ENCODE measurements around the gene UMOD. TPM values are rescaled to one million over a fixed set of nuclear protein-coding genes. Genes with fewer than 3 reads are reported as not detected.

Gene UMOD
- polyA plus RNA-seq, 1 experiment, result not detected

DNA sequence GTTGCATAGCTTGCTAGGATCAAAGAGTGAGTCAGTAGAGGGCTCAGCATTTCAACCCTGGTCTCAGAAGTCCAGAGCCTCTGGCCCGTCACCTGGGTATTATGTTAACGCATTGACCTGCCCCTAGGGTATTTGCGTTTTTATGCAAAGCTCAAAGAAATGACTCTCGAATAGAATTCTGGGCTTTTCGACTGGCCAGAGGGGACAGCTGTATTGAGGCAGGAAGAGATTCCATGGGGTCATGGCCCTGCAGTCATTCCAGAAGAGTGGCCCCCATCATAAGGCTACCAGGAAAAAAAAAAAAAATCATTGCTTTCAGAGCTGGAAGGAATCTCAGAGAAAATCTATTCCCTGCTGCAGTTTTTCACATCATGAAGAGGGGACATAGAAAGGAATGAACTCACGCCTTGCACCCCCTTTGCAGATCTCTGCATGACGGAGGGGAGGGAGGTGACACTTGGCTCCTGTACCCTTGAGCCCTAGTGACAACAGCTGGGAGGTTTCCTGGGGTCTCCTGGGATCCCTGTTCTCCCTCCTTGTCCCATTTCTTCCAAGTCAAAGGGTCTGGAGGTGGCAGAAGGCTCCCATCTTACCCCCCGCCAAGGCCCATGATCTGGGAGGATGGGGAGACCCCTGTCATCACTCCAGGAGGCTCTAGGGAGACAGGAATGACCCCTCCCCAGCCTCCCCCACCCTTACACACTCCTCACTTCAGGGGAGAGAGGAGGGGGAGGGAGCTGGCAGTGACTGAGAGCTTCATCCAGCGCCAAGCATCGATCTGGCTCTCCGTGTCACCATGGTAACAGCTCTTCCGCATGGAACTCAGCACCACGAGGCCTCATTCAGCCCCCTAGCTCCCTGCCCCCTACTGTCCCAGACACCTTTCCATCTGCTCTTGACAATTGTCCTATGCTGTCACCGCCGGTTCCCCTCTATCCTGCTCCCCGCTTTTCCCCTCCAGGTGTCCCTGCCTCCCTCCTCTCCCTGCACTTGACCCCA lies 61.0 kb downstream of the UMOD start:
- CTCF ChIA-PET, result interaction anchor here (1.2 kb wide), 1 partner anchor 9 kb away, joined by 3 read pairs; no protein-coding TSS in a partner anchor
- DNase-seq (ENCODE audit: low read depth, low spot score), result no peak
- no peak overlapping the region for H3K4me3 ChIP-seq (ENCODE audit: low read depth, low read length)
- TF ChIP-seq, protein P1, sequence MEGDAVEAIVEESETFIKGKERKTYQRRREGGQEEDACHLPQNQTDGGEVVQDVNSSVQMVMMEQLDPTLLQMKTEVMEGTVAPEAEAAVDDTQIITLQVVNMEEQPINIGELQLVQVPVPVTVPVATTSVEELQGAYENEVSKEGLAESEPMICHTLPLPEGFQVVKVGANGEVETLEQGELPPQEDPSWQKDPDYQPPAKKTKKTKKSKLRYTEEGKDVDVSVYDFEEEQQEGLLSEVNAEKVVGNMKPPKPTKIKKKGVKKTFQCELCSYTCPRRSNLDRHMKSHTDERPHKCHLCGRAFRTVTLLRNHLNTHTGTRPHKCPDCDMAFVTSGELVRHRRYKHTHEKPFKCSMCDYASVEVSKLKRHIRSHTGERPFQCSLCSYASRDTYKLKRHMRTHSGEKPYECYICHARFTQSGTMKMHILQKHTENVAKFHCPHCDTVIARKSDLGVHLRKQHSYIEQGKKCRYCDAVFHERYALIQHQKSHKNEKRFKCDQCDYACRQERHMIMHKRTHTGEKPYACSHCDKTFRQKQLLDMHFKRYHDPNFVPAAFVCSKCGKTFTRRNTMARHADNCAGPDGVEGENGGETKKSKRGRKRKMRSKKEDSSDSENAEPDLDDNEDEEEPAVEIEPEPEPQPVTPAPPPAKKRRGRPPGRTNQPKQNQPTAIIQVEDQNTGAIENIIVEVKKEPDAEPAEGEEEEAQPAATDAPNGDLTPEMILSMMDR (IDR thresholded peaks at IDR 0.05; ENCODE audit: low read depth, low read length), result no peak
- H3K9me3 ChIP-seq (ENCODE audit: control insufficient read depth, insufficient read depth, low read length), result peaks cover 21% of the 10 kb centered on the region
- no peaks in the 10 kb centered on the region for H3K27me3 ChIP-seq (ENCODE audit: control insufficient read depth, insufficient read depth, low read length)
- no peak overlapping the region for H3K27ac ChIP-seq (ENCODE audit: low read depth, low read length)
- POLR2A ChIA-PET, result no interaction called here

DNA sequence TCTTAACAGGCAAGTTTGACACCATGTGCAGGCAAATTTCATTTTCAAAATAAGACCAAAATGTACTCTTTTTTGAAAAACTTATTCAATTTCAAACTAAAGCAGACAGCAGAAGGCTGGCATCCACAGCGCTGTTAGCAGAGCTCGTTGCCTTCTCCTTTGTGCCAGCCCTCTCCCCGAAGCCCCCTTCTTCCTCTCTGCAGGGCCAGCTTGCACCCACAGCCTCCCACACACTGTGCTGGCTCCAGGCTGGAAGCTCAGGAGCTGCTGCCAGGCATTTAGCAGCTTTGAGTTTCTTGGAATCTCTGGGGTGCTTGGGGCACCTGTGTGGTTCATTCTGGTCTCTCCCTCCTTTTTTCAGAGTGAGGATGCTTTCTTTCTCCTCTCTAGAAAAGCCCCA lies 62.9 kb downstream of the UMOD start:
- no peaks in the 10 kb centered on the region for H3K27me3 ChIP-seq (ENCODE audit: control insufficient read depth, insufficient read depth, low read length)
- CTCF ChIA-PET, result no interaction called here
- H3K9me3 ChIP-seq (ENCODE audit: control insufficient read depth, insufficient read depth, low read length), result peaks cover 21% of the 10 kb centered on the region
- POLR2A ChIA-PET, result no interaction called here
- H3K4me3 ChIP-seq (ENCODE audit: low read depth, low read length), result no peak overlapping the region
- TF ChIP-seq, protein P1 (IDR thresholded peaks at IDR 0.05; ENCODE audit: low read depth, low read length), result no peak
- DNase-seq (ENCODE audit: low read depth, low spot score), result no peak
- no peak overlapping the region for H3K27ac ChIP-seq (ENCODE audit: low read depth, low read length)

DNA sequence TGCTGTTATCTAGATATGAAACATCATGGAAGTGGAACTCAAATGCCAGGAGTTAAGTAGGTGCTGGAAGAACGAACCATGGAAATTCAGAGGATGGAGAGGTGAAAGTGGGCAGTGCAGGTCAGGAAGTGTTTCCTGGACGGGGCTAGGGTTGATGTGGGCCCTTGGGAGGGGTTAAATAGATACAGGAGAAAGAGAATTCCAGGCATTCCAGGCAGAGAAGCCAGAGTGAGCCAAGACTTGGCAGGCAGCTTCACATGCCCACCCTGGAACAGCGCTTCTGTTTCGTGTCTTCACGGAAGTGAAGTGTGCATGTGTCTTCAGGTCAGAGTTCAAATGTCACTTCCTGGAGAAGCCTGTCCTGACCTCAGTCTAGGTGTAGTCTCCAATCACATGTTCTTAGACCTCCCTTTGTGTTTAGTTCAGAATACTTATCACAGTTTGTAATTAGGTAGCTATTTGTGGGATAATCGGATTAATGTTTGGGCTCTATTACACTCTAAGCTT lies 66.5 kb downstream of the UMOD start:
- no peak overlapping the region for H3K4me3 ChIP-seq (ENCODE audit: low read depth, low read length)
- ChIA-PET POLR2A (no interaction called here), CTCF (no interaction called here)
- no peak for DNase-seq (ENCODE audit: low read depth, low spot score)
- TF ChIP-seq, protein P1 (IDR thresholded peaks at IDR 0.05; ENCODE audit: low read depth, low read length), result no peak
- no peaks in the 10 kb centered on the region for H3K27me3 ChIP-seq (ENCODE audit: control insufficient read depth, insufficient read depth, low read length)
- H3K27ac ChIP-seq (ENCODE audit: low read depth, low read length), result no peak overlapping the region
- H3K9me3 ChIP-seq (ENCODE audit: control insufficient read depth, insufficient read depth, low read length), result peaks cover 13% of the 10 kb centered on the region

Other genes with a start within 250 kb of the UMOD start
- not detected in 2 replicates for gene GP2, start 25.2 kb downstream of the UMOD start, polyA plus RNA-seq (2011; rRNA removed)
- gene PDILT, start 52.0 kb upstream of the UMOD start, polyA plus RNA-seq (2011; rRNA removed), result not detected in 2 replicates
- not detected in 2 replicates for gene ACSM5, start 56.8 kb upstream of the UMOD start, polyA plus RNA-seq (2011; rRNA removed)
- gene ACSM2A, start 98.8 kb upstream of the UMOD start, polyA plus RNA-seq (2011; rRNA removed), result not detected in 2 replicates
- gene ACSM2B, start 223.7 kb upstream of the UMOD start, polyA plus RNA-seq (2011; rRNA removed), result not detected in 2 replicates